Measurements from ENCODE around the gene PJA1. TPM values are rescaled to one million over a fixed set of nuclear protein-coding genes. Genes with fewer than 3 reads are reported as not detected.

PJA1 gene
- total and polyA plus RNA-seq, 2 donors (not counting 3 experiments of a cell fraction or from before 2014, with no cell fraction given) = 8.2 to 16.1 TPM

GRCh38 chrX:69130439-69130838, 34.8 kb downstream of the PJA1 start:
- Histone ChIP-seq H3K4me1 (ENCODE audit: control insufficient read depth, extremely low read depth, insufficient read depth, low read length) (no peaks in the 10 kb centered on the region), H3K4me3 (replicated peaks in 1 of 3; ENCODE audit: insufficient read depth in 1 of 3, low read depth in 1 of 3, low read length in 3 of 3) (no peak overlapping the region), H3K9ac (replicated peaks; ENCODE audit: extremely low read depth, insufficient read depth, low read length) (no peak overlapping the region), H4K20me1 (replicated peaks; ENCODE audit: control insufficient read depth, extremely low read depth, insufficient read depth, low read length) (no peaks in the 10 kb centered on the region), H2AFZ (ENCODE audit: low read depth, low read length) (no peak overlapping the region), H3K79me2 (ENCODE audit: control insufficient read depth, insufficient read depth, low read length) (no peaks in the 10 kb centered on the region), H3K9me3 (replicated peaks; ENCODE audit: control insufficient read depth, insufficient read depth, low read length) (no peaks in the 10 kb centered on the region), H3K27me3 (ENCODE audit: control insufficient read depth in 2 of 2, insufficient read depth in 2 of 2, low read length in 2 of 2) (peaks cover 13 to 24% of the 10 kb centered on the region in 2 experiments), H3K9me1 (replicated peaks; ENCODE audit: control insufficient read depth, extremely low read depth, insufficient read depth, low read length) (no peaks in the 10 kb centered on the region), H3K36me3 (ENCODE audit: control insufficient read depth in 2 of 2, extremely low read depth in 1 of 2, insufficient read depth in 2 of 2, low read length in 2 of 2) (no peaks in the 10 kb centered on the region), H3K27ac (ENCODE audit: insufficient read depth, low read depth, low read length) (no peak overlapping the region), H3K4me2 (ENCODE audit: insufficient read depth, low read length) (no peak overlapping the region)
- FAIRE-seq = no peak
- TF ChIP-seq CTCF (IDR thresholded peaks at IDR 0.05; ENCODE audit: extremely low read depth in 1 of 2, insufficient read depth in 1 of 2, low read depth in 1 of 2, low read length in 2 of 2) (no peak), MAX (IDR thresholded peaks at IDR 0.05; ENCODE audit: insufficient read depth, insufficient read length) (no peak), FOS (IDR thresholded peaks at IDR 0.05; ENCODE audit: borderline replicate concordance, insufficient read depth, low read length) (no peak), JUN (IDR thresholded peaks at IDR 0.05; ENCODE audit: borderline replicate concordance, insufficient read depth, insufficient read length, low read depth) (no peak), POLR2A (IDR thresholded peaks at IDR 0.05; ENCODE audit: low read depth, low read length) (no peak), GATA2 (IDR thresholded peaks at IDR 0.05; ENCODE audit: insufficient read depth, insufficient read length, low read depth, low read length) (no peak), MYC (IDR thresholded peaks at IDR 0.05; ENCODE audit: low read depth, low read length) (no peak), EZH2 (IDR thresholded peaks at IDR 0.05; ENCODE audit: borderline replicate concordance, low read depth, low read length, severe bottlenecking) (no peak), POLR2AphosphoS5 (IDR thresholded peaks at IDR 0.05; ENCODE audit: insufficient read depth, low read depth, low read length) (no peak)
- dilution Hi-C loops (cut with MboI; ENCODE audit: extremely low pct_ligation_motif_present, low sequenced_read_pairs) (no loop called here), intact Hi-C loops (cut with micrococcal nuclease) (loop anchor here (10.0 kb wide), 1 partner anchor 154 kb away; no protein-coding TSS in a partner anchor)
- no TSS peak for BruUV-seq (replicated peaks)
- CTCF ChIA-PET = no interaction called here
- no peak for DNase-seq (ENCODE audit: low read depth, low spot score)
- POLR2A ChIA-PET = no interaction called here
